HG03439 (cell line): ENCODE data around the gene ILRUN.
"Not testable (repeated sequence)": the region's sequence is repeated elsewhere in the genome, so short reads cannot be mapped to it uniquely, and the experiment has no call there.

ENCODE experiments used
- ATAC-seq: cut with Tn5 transposase; IDR thresholded peaks from one replicate; pipeline ENCODE4 v1.9.1; 2021; ENCODE audit warnings: mild to moderate bottlenecking, moderate library complexity; ENCODE audit not compliant: unreplicated experiment

The ILRUN gene

DNA sequence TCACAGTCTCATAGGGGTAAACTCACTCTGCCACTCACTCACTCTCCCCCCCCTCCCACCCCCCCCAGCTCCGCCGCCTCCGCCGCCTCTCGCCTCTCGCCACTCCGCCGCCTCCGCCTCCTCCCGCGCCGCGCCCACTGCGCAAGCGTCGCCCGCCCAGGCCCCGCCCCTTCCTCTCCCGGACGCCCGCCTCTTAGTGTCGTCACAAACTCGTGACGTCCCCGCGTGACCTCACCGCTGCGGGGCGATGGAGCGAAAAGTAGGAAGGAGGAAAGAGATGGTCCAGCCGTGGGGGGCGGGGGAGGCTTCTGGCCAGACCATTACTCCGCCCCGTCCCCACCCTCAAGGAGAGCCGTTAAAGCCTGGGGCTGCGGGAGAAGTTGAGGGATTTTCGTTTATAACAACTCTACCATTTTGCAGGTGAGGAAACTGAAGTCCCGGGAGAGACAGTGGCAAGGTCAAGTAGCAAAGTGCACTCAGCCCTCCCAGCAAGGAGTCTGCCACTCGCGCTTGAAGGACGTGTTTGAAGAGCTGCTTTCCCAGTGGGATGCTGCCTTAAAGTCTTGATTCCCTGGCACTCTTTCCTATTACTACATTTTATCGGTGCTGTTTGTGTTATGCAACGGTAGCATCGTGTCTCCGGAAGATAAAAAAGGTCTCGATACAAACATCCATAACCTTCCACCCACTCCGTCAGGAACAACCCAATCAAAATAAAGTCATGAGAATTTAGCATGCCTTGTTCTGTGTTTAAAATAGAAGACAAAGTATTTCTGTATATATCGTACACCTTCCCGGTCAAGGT lies at the start of gene ILRUN:
ILRUN (minus strand) TSS at position 29 of the 805 bp plus-strand sequence. CDS start 164 bp downstream, outside the sequence.
- peak; percentile 72 for ATAC-seq

DNA sequence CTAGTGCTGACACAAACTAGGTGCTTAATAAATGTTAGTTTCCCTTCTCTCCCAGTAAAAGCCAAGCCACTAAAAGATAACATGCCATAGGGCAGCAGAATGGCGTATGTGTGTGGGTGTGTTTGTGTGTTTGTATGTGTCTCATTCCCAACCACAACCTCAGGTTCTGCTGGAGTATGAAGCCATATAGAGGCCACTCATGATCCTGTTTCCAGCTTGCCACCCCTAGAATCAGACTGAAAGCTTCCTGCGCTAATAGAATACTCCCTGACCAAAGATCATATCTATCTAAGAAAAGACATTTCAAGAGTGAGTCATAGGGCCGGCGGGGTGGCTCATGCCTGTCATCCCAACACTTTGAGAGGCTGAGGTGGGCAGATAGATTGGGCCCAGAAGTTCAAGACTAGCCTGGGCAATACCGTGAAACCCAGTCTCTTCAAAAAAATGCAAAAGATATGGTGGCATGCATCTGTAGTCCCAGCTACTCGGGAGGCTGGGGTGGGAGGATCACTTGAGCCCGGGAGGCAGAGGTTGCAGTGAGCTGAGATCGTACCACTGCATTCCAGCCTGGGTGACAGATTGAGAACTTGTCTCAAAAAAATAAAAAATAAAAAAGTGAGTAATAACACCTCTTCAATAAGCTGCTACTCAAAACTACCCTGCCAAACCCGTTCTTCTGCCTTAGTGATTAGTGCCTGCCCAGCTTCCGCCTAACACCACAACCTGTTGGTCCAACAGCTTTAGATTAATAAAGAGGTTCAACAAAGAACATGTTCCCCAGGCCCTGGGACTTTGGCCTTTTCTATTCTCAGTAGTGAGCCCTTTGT lies 48.9 kb upstream of the ILRUN start:
- ATAC-seq: no peak

DNA sequence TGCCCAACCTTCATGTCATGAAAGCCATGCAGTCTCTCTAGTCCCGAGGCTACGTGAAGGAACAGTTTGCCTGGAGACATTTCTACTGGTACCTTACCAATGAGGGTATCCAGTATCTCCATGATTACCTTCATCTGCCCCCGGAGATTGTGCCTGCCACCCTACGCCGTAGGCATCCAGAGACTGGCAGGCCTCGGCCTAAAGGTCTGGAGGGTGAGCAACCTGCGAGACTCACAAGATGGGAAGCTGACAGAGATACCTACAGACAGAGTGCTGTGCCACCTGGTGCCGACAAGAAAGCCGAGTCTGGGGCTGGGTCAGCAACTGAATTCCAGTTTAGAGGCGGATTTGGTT lies 47.7 kb upstream of the ILRUN start:
- not testable (repeated sequence) for ATAC-seq

DNA sequence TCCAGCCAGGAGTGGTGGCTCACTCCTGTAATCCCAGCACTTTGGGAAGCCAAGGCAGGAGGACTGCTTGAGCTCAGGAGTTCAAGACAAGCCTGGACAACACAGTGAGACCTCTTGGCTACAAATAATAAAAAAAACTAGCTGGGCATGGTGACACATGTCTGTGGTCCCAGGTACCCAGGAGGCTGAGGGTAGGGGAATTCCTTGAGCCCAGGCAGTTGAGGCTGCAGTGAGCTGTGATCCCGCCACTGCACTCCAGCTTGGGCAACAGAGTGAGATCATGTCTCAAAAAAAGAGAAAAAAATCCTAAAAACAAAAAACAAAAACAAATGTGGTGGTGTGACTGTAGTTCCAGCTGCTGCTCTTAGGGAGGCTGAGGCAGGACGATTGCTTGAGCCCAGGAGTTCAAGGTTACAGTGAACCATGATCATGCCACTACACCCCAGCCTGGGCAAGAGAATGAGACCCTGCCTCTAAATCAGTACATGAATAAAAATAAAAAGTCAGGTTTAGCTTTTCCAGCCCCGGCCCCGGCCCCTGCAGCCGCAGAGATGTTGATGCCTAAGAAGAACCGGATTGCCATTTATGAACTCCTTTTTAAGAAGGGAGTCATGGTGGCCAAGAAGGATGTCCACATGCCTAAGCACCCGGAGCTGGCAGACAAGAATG lies 47.2 kb upstream of the ILRUN start:
- no peak for ATAC-seq

DNA sequence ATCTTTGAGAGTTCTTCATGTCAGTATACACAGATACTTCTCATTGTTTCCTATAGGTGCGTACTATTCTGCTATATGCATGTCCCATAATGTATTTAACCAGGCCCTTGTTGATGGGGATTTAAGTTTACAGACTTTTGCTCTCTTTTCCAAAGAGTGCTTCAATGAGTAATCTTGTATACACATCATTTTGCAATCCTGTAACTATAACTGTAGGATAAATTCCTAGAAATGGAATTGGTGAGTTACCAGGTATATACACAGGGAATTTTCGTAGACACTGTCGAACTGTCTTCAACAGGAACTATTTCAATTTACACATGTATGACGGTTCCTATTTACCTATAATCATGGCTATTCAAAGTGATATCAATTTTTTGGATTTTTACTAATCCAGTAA lies 45.5 kb upstream of the ILRUN start:
- ATAC-seq: no peak

DNA sequence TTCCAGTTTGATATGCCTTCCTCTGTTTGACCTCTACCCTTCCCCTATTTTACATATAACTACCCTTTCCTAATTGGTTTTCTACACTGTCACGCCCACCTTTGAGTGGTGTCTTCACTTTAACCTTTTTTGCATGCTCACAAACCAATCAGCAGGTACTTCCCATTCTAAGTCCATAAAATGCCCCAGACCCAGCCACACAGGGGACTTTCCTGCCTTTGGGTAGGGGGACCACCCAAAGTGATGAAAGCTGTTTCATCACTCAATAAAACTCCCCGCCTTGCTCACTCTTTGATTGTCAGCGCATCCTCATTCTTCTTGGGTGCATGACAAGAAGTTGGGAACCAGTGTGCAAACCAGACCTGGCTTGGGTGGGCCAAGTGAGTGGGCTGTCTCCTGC lies 40.3 kb upstream of the ILRUN start:
- no peak for ATAC-seq

DNA sequence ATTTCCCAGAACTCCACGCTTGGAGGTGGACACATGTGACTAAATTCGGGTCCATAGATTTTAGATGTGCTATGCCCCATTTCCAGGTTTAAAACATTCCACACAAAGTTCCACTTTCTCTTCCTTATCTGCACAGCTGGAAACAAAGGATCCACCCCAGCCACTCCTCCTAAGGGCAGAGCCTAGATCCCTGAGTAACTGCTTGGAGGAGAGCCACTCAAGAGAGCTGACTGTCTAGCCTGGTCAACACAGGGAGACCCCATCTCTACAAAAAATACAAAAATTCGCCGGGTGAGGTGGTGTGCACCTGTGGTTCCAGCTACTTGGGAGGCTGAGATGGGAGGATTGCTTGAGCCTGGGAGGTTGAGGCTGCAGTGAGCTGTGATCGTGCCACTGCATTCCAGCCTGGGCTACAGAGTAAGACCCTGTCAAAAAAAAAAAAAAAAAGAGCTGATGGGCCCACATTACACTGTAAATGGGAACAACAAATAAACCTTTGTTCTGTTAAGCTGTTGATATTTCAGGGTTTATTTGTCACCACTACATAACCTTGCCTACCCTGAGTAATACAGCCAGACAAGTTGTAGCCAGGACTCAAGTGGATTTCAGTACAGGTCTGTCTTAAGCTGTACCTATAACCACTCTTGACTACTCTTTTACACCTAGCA lies 35.0 kb upstream of the ILRUN start:
- ATAC-seq: no peak

DNA sequence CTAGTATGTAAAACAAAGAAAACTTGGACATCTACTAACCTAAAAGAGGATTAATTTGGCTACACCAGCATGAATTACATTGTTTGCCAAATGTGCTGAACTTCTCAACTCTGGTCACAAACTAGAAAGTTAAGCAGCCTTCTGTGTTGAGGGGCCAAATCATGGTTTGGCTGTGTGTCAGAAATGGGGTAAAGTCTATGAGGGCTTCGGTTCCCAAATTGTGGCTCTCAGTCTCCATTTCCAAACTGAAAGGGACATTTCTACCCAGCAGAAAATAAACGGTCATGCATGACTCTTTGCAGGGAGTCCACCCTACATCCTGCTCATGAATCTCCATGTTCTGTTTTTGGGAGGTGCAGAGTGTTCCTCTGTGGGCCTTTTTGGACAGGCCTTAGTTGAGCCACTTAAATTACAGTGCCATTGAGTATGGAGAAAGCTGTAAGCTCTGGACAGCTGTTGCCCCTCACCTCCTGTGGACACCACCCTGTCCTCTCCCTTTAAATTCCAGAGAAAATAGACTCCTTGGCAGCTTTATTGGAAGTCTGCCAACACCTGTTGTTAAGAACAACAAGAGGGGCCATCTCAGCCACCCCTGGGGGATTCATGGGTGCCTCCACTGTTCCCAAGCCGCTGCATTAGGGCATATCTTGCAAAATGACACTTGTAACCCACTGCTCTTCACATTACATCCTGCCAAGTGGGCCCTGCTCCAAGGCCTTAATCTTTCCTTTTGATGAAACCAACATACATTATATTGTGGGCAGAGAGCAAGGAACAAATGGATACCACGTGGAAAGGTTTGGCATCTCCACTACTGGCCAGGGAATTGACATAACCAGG lies 33.3 kb upstream of the ILRUN start:
- no peak for ATAC-seq

DNA sequence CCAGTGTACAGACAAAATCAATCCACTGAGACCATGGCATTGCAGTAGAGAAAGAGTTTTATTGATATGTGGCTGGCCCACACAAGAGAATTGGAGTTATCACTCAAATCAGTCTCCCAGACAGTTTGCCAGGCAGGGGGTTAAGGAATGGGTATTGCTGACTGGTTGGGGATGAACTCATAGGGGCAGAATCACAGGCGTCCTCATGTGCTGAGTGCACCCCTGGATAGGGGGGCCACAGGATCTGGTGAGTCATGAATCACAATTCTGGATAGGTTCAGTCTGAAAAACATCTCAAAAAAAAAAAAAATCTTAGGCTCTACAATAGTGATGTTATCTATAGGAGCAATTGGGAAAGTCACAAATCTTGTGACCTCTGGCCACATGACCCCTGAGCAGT lies 29.5 kb upstream of the ILRUN start:
- no peak for ATAC-seq

DNA sequence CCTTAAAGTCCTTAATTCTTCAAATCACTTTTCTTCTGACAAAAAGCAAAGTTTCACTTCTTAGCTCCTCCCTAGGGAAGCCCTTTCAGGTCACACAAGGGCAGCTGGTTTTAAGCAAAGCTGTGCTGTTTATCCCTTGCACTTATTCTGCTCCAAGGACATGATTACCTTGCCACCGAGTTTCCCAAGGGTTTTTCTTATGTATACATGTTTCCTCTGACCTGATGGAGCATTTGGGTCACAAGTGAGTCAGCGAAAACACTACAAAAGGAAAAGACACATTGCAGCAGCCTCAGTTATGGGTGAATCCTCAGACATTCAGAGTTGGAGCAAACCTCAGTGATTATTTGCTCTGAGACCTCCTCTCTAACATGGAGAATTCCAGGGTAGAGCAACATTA lies 26.6 kb upstream of the ILRUN start:
- ATAC-seq: no peak

DNA sequence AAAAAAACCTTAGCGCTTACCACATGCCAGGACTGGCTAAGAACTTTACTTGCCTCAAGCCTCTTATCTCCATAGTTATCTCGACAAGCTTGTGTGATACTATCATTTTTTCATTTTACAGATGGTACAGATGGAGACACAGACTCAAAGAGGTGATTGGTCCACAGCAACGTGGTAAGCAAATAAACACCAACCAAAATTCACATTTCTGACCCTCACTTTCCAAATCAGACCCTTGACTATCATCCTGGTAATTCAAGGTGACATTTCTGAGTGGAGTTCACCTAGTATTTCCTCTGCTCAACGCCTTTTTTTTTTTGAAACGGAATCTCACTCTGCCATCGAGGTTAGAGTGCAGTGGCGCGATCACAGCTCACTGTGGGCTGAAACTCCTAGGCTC lies 25.9 kb upstream of the ILRUN start:
- no peak for ATAC-seq

DNA sequence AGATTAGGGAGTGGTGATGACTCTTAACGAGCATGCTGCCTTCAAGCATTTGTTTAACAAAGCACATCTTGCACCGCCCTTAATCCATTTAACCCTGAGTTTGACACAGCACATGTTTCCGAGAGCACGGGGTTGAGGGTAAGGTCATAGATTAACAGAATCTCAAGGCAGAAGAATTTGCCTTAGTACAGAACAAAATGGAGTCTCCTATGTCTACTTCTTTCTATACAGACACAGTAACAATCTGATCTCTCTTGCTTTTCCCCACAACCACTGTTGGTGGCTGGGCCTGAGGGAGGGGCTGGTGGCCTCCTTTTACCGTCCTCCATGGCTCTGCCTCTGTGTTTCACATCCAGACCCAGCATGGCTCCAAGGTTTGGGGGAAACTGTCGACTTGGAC lies 23.6 kb upstream of the ILRUN start:
- not testable (repeated sequence) for ATAC-seq

DNA sequence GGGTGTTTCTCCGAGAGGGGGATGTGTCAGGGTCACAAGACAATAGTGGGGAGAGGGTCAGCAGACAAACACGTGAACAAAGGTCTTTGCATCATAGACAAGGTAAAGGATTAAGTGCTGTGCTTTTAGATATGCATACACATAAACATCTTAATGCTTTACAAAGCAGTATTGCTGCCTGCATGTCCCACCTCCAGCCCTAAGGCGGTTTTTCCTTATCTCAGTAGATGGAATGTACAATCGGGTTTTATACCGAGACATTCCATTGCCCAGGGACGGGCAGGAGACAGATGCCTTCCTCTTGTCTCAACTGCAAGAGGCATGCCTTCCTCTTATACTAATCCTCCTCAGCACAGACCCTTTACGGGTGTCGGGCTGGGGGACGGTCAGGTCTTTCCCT lies 23.1 kb upstream of the ILRUN start:
- not testable (repeated sequence) for ATAC-seq

DNA sequence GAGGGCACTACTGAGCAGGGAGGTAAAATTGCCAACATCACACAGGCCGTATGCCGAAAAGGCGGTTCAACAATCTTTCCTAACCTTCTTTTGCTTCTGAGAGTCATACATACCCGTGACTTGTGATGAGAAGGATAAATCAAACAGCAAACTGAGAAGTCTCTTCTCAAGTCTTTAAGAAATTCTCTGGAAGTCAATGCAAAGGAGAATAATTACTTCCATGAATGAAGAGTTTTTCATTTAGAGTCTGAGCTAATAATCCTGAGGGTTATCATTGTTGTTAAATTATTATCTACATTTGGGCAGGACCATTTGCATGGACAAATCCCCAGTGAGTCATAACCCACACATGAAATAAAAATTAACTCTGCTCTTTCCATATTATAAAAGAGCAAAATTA lies 22.4 kb upstream of the ILRUN start:
- no peak for ATAC-seq

DNA sequence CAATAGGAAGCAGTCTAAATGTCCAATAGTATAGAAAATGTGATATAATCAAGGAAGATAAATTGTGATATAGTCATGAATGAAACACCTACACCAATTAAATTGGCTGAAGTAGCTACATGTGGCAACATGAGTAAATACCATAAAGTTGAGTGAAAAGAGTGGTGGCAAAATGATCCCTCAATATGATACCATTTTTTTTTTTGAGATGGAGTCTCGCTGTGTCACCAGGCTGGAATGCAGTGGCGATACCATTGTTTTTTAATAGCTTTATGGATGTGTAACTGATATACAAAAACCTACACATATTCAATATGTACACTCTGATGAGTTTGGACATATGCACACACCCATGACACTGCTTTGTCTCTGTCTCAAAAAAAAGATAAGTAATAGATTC lies 20.9 kb upstream of the ILRUN start:
- ATAC-seq: no peak

DNA sequence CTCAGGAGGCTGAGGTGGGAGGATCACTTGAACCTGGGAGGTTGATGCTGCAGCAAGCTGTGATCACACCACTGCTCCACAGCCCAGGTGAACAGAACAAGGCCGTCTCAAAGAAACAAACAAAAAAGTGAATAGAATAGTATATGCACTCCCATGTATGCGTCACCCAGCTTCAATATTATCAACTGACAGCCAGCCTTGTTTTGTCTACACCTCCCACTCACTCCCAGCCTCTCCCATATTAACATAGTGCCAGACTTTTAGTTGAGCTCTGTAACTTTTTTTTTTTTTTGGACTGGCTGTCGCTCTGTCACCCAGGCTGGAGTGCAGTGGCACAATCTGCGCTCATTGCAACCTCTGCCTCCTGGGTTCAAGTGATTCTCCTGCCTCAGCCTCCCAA lies 18.1 kb upstream of the ILRUN start:
- no peak for ATAC-seq

DNA sequence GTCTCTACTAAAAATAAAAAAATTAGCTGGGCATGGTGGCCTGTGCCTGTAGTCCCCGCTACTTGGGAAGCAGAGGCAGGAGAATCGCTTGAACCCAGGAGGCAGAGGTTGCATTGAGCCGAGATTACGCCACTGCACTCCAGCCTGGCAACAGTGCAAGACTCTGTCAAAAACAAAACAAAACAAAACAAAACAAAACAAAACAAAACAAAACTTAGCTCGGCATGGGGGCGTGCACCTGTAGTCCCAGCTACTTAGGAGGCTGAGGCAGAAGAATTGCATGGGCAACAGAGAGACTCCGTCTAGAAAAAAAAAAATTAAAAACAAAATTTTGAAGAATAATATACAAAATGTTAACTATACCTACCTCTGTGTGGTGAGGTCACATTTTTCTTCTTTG lies 16.3 kb upstream of the ILRUN start:
- ATAC-seq: not testable (repeated sequence)

DNA sequence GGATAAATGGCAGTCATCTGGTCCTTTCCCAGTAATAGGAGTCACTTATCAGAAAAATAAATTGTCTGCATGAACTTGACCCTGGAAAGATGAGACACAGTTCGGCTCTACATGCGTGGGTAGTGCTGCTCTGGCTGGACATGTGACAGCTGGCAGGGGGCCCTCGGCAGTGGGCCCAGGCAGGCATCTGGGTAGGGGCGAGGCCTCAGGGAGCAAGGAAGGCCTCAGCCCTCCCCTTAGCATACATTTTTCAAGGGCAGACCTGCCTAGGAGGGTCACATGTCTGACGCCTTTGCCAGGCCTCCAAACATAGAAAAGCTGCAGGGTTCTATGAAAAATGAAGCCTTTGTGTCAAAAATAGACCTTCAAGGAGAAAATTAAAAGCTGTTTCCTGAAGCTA lies 12.8 kb upstream of the ILRUN start:
- no peak for ATAC-seq

DNA sequence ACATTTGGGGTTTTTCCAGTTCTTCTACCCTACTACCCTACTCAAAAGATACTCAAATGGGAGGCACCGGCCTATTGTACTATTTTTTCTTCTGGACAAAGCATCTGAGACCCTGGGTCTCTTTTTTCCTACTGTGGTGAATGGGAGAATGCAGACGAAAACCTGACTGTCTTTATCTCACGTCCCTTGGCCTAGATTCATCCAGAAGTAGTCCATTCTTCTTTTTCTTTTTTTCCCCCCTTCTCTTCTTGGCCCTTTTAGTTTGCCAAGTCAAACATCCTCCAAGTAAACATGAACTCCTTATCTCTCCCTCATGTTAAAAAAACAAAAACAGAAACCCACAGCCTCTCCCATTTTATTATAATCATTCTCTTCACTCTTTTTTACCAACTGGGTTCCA lies 8.7 kb upstream of the ILRUN start:
- no peak for ATAC-seq

DNA sequence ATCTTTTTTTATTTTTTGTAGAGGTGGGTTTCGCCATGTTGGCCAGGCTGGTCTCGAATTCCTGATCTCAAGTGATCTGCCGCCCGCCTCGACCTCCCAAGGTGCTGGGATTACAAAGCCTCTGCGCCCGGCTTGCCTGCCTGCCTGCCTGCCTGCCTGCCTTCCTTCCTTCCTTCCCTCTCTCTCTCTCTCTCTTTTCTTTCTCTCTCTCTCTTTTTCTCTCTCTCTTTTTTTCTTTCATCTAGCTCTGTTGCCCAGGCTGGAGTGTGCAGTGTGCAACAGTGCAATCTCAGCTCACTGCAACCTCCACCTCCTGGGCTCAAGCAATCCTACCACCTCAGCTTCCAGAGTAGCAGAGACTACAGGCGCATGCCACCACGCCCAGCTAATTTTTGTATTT lies 4.6 kb upstream of the ILRUN start:
- no peak for ATAC-seq
